Suprapubic skin (tissue), 3 donors: ENCODE data around the gene C2CD4D.

ENCODE experiments used
- POLR2A ChIP-seq, 2 donors: fragments of 450-650 bp; IDR thresholded peaks; one replicate each; pipeline ENCODE4 v1.6.1; 2017; ENCODE audit warnings: antibody characterized with exemption in 2 of 2, mild to moderate bottlenecking in 2 of 2, moderate library complexity in 2 of 2
- TF ChIP-seq, protein P1 (sequence below), 2 donors: fragments of 200-600 bp in 1 of 2; fragments of 450-650 bp in 1 of 2; sonication (generic) in 1 of 2; IDR thresholded peaks; one replicate each; pipeline ENCODE4 v1.5.1; 2016 to 2019; ENCODE audit warnings: antibody characterized with exemption in 2 of 2, mild to moderate bottlenecking in 1 of 2, moderate library complexity in 1 of 2

DNA sequence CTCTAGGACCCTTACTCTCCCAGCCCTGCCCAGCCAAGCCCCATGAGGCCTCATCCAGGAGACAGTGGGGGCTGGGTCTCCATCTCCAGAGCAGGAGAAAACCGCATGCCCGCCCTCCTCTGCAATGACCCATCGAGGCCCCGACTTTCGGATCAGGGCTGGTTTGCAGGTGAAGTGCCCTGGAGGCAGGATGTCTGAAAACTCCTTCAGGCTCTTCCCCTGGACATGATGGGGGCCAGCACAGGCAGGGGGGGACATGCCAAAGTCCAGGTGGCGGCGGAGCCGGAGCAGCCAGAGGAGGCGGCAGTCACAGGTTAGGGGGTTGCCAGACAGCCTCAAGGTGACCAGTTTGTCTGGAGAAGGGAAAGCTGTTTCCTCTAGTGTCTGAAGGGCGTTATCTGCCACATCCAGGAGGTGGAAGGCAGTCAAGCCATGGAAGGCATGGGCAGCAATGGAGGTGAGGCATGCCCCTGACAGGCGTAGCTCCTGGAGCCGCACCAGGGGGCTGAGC, 38.3 kb downstream of the C2CD4D start:
- TF ChIP-seq, protein P1, sequence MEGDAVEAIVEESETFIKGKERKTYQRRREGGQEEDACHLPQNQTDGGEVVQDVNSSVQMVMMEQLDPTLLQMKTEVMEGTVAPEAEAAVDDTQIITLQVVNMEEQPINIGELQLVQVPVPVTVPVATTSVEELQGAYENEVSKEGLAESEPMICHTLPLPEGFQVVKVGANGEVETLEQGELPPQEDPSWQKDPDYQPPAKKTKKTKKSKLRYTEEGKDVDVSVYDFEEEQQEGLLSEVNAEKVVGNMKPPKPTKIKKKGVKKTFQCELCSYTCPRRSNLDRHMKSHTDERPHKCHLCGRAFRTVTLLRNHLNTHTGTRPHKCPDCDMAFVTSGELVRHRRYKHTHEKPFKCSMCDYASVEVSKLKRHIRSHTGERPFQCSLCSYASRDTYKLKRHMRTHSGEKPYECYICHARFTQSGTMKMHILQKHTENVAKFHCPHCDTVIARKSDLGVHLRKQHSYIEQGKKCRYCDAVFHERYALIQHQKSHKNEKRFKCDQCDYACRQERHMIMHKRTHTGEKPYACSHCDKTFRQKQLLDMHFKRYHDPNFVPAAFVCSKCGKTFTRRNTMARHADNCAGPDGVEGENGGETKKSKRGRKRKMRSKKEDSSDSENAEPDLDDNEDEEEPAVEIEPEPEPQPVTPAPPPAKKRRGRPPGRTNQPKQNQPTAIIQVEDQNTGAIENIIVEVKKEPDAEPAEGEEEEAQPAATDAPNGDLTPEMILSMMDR (IDR thresholded peaks at IDR 0.05) = no peak
- no peak for TF ChIP-seq POLR2A (IDR thresholded peaks at IDR 0.05)
